ENCODE results near the gene TMEM97. TPM values are rescaled to one million over a fixed set of nuclear protein-coding genes. Genes with fewer than 3 reads are reported as not detected.
"Not testable (repeated sequence)": the region's sequence is repeated elsewhere in the genome, so short reads cannot be mapped to it uniquely, and the experiment has no call there.

The TMEM97 gene
- polyA plus RNA-seq, 1 donor from 2014 or later, result 16.9 TPM

DNA sequence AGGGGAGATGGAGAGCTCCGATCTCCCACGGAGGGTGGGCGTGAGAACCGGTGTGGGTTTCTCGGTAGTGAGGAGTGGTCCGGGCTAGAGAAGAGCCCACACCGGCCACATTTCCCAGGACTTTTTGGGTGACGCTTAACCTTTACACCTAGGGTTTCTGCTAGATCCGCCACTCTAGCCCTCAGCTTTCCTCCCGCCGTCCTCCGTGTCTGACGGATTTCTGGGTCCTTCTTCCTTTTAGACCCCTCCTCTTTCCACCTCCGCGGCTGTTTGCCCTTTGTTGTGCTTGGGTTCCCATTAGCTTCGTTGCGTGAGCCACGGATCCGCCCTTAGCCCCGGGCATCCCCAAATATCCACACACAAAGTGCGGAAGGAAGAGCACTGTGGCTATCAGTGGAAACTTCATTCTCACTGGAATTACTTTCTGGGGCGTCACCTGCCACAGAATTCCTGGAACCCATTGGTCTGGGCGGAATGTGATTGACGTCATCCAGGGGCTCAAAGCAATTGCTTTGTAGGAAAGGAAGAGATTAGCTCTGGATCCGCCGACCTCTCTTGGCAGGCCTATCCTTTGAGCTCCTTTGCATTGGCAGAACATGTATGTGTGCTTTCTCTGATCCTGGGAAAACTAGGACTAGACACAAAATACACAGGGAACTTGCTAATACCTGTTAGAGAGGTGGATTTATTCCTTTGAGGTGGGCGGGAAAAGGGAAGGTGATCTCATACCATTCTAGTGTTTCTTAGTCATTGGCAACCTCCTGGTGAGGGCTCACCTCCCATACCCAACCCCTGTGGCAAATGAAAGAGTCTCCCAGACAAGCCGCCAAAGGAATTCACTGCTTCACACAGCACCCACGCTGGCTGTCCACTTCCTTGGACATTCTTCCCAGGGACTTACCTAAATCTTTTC, 17.2 kb downstream of the TMEM97 start:
- H3K27me3 ChIP-seq (ENCODE audit: insufficient read depth, low read depth, low read length), result no peaks in the 10 kb centered on the region
- H3K9me3 ChIP-seq (ENCODE audit: low read length), result no peaks in the 10 kb centered on the region
- H3K9ac ChIP-seq (ENCODE audit: low read length), result peak overlapping the region; percentile 96
- peak; percentile 15 for TF ChIP-seq RAD21 (conservative IDR thresholded peaks at IDR 0.05)
- TF ChIP-seq EP300 (conservative IDR thresholded peaks at IDR 0.05; ENCODE audit: poor library complexity, severe bottlenecking), result no peak
- TF ChIP-seq REST (IDR thresholded peaks at IDR 0.05; ENCODE audit: borderline replicate concordance), result peak; percentile 81
- TF ChIP-seq POLR2AphosphoS5 (IDR thresholded peaks at IDR 0.05), result peak; percentile 91
- TF ChIP-seq MXI1 (conservative IDR thresholded peaks at IDR 0.05; ENCODE audit: poor library complexity, severe bottlenecking), result no peak
- peak overlapping the region; percentile 94 for H3K27ac ChIP-seq (ENCODE audit: low read length)
- no peaks in the 10 kb centered on the region for H4K20me1 ChIP-seq (ENCODE audit: insufficient read depth)
- peak overlapping the region; percentile 88 for H3K4me3 ChIP-seq (ENCODE audit: low read length)
- no peaks in the 10 kb centered on the region for H3K9me2 ChIP-seq (ENCODE audit: insufficient read depth, low read length)
- H2AFZ ChIP-seq (ENCODE audit: low read depth, low read length), result peak overlapping the region; percentile 36
- peak overlapping the region; percentile 68 for H3K4me2 ChIP-seq (ENCODE audit: low read length)
- no peaks in the 10 kb centered on the region for H3K36me3 ChIP-seq (ENCODE audit: insufficient read depth, low read length)
- peaks cover 53% of the 10 kb centered on the region for H3K79me2 ChIP-seq (replicated peaks; ENCODE audit: insufficient read depth, low read length)
- no peaks in the 10 kb centered on the region for H3F3A ChIP-seq (ENCODE audit: insufficient read depth, low read length, poor library complexity, severe bottlenecking)

DNA sequence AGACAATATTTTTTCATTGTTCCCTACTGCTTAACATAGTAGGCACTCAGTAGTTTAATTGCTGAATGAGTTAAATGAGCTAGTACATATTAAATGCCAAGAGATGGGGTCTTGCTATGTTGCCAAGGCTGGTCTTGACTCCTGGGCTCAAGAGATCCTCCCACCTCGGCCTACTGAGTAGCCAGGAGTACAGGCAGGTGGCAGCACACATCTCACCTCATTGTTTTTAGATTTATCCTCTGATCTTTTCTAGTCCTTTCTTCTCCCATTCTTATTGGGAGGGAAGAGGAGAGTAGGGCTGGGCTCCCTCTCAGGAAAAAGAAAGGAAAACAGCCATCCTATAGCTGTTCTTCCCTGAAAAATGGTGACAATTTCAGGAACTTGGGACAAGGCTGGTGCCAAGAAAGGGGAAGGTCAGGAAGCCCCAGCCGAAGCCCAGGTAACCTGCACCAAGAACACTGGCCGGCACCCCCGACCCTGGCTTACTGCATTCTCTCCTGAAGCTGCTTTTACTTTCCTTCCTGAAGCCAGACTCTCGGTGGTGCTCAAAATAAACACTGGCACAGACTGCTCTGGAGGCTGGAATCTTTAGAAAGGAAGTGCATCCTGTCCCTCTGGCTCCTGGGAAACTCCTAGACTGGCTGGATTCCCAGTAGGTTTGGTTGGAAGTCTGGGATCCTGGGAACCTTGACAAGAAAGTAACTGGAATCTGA, 19.2 kb downstream of the TMEM97 start:
- Histone ChIP-seq H3K4me3 (ENCODE audit: low read length) (no peak overlapping the region), H3K79me2 (replicated peaks; ENCODE audit: insufficient read depth, low read length) (peaks cover 42% of the 10 kb centered on the region), H2AFZ (ENCODE audit: low read depth, low read length) (no peak overlapping the region), H3K4me2 (ENCODE audit: low read length) (no peak overlapping the region), H4K20me1 (ENCODE audit: insufficient read depth) (no peaks in the 10 kb centered on the region), H3K9me3 (ENCODE audit: low read length) (no peaks in the 10 kb centered on the region), H3K27ac (ENCODE audit: low read length) (no peak overlapping the region), H3K36me3 (ENCODE audit: insufficient read depth, low read length) (no peaks in the 10 kb centered on the region), H3K27me3 (ENCODE audit: insufficient read depth, low read depth, low read length) (no peaks in the 10 kb centered on the region), H3K9ac (ENCODE audit: low read length) (no peak overlapping the region), H3K9me2 (ENCODE audit: insufficient read depth, low read length) (no peaks in the 10 kb centered on the region), H3F3A (ENCODE audit: insufficient read depth, low read length, poor library complexity, severe bottlenecking) (no peaks in the 10 kb centered on the region)
- TF ChIP-seq TAF1 (IDR thresholded peaks at IDR 0.05; ENCODE audit: low read depth) (no peak), CTCF (IDR thresholded peaks at IDR 0.05; ENCODE audit: poor library complexity, severe bottlenecking) (no peak), EP300 (conservative IDR thresholded peaks at IDR 0.05; ENCODE audit: poor library complexity, severe bottlenecking) (no peak), REST (IDR thresholded peaks at IDR 0.05; ENCODE audit: borderline replicate concordance) (no peak), RAD21 (conservative IDR thresholded peaks at IDR 0.05) (no peak), MXI1 (conservative IDR thresholded peaks at IDR 0.05; ENCODE audit: poor library complexity, severe bottlenecking) (no peak), SMC3 (conservative IDR thresholded peaks at IDR 0.05; ENCODE audit: poor library complexity) (no peak), POLR2AphosphoS5 (IDR thresholded peaks at IDR 0.05) (no peak), EZH2 (IDR thresholded peaks at IDR 0.05; ENCODE audit: borderline replicate concordance, insufficient read depth, low read length, poor library complexity, severe bottlenecking) (no peak)

- not testable (repeated sequence) for H3K27ac ChIP-seq (ENCODE audit: low read length); H3K36me3 ChIP-seq (ENCODE audit: insufficient read depth, low read length); H3K4me3 ChIP-seq (ENCODE audit: low read length); H2AFZ ChIP-seq (ENCODE audit: low read depth, low read length); H3K9me2 ChIP-seq (ENCODE audit: insufficient read depth, low read length); H3K9ac ChIP-seq (ENCODE audit: low read length); H3K9me3 ChIP-seq (ENCODE audit: low read length); H3F3A ChIP-seq (ENCODE audit: insufficient read depth, low read length, poor library complexity, severe bottlenecking); H3K27me3 ChIP-seq (ENCODE audit: insufficient read depth, low read depth, low read length); H3K4me2 ChIP-seq (ENCODE audit: low read length); H4K20me1 ChIP-seq (ENCODE audit: insufficient read depth)
- peaks cover 37% of the 10 kb centered on the region for H3K79me2 ChIP-seq (replicated peaks; ENCODE audit: insufficient read depth, low read length)
Measured at GRCh38 chr17:28338769-28339212, 19.8 kb downstream of the TMEM97 start.

All from neural cell (in vitro differentiated cells).